Trophoblast cell (in vitro differentiated cells and primary cell): Measurements from ENCODE around the gene MYO7B.

ENCODE experiments used
- DNase-seq, 2 donors: peaks; one replicate each; pipeline ENCODE4 v3.0.0-alpha.2; 2016
- H2AFZ ChIP-seq: 2 replicates; pipeline ENCODE4 v1.6.1; 2013; ENCODE audit warnings: low read length, moderate library complexity, mild to moderate bottlenecking; ENCODE audit not compliant: insufficient read depth, poor library complexity
- H2AK5ac ChIP-seq: 2 replicates; pipeline ENCODE4 v1.6.1; 2013; ENCODE audit warnings: mild to moderate bottlenecking, low read length
- H2BK120ac ChIP-seq: 2 replicates; pipeline ENCODE4 v1.6.1; 2013; ENCODE audit warnings: low read length, mild to moderate bottlenecking, moderate library complexity; ENCODE audit not compliant: insufficient read depth, poor library complexity
- H2BK12ac ChIP-seq: 2 replicates; pipeline ENCODE4 v1.6.1; 2013; ENCODE audit warnings: mild to moderate bottlenecking, low read length, moderate library complexity
- H2BK5ac ChIP-seq: 2 replicates; pipeline ENCODE4 v1.6.1; 2013; ENCODE audit warnings: low read length, low read depth, moderate library complexity, mild to moderate bottlenecking; ENCODE audit not compliant: poor library complexity
- H3K14ac ChIP-seq: 2 replicates; pipeline ENCODE4 v1.6.1; 2013; ENCODE audit warnings: mild to moderate bottlenecking, low read length
- H3K18ac ChIP-seq: 2 replicates; pipeline ENCODE4 v1.6.1; 2013; ENCODE audit warnings: mild to moderate bottlenecking, low read length
- H3K23ac ChIP-seq: 2 replicates; pipeline ENCODE4 v1.6.1; 2013; ENCODE audit warnings: low read length
- H3K27ac ChIP-seq: 2 replicates; pipeline ENCODE4 v1.5.1; 2013; ENCODE audit warnings: low read depth, mild to moderate bottlenecking, inconsistent platforms, low read length, moderate library complexity
- H3K27me3 ChIP-seq: 2 replicates; pipeline ENCODE4 v1.6.1; 2013; ENCODE audit warnings: inconsistent platforms, mild to moderate bottlenecking, low read length, moderate library complexity; ENCODE audit not compliant: insufficient read depth
- H3K36me3 ChIP-seq, 2 experiments: 1 replicate in 1 of 2; 2 replicates in 1 of 2; pipeline ENCODE4 v1.6.1; 2013; ENCODE audit warnings: low read length in 2 of 2, mild to moderate bottlenecking in 2 of 2, moderate library complexity in 1 of 2; ENCODE audit not compliant: insufficient read depth in 2 of 2, control insufficient read depth in 1 of 2
- H3K4ac ChIP-seq: 2 replicates; pipeline ENCODE4 v1.6.1; 2013; ENCODE audit warnings: low read depth, mild to moderate bottlenecking, low read length, moderate library complexity
- H3K4me1 ChIP-seq, 2 experiments: 1 replicate in 1 of 2; 2 replicates in 1 of 2; pipeline ENCODE4 v1.6.1; 2013; ENCODE audit warnings: low read length in 2 of 2, mild to moderate bottlenecking in 2 of 2, moderate library complexity in 1 of 2; ENCODE audit not compliant: insufficient read depth in 2 of 2, control insufficient read depth in 1 of 2
- H3K4me2 ChIP-seq: 2 replicates; pipeline ENCODE4 v1.6.1; 2013; ENCODE audit warnings: inconsistent platforms, mild to moderate bottlenecking, low read length, moderate library complexity
- H3K4me3 ChIP-seq: 2 replicates; pipeline ENCODE4 v1.5.1; 2013; ENCODE audit warnings: mild to moderate bottlenecking, low read depth, low read length, inconsistent platforms
- H3K79me1 ChIP-seq: one replicate; pipeline ENCODE4 v1.6.1; 2013; ENCODE audit warnings: low read length
- H3K79me2 ChIP-seq: 2 replicates; pipeline ENCODE4 v1.6.1; 2013; ENCODE audit warnings: low read length, mild to moderate bottlenecking; ENCODE audit not compliant: control insufficient read depth, insufficient read depth, poor library complexity
- H3K9ac ChIP-seq: 2 replicates; pipeline ENCODE4 v1.6.1; 2013; ENCODE audit warnings: mild to moderate bottlenecking, low read length
- H3K9me3 ChIP-seq: 2 replicates; pipeline ENCODE4 v1.6.1; 2013; ENCODE audit warnings: low read depth, mild to moderate bottlenecking, control low read depth, inconsistent platforms, low read length; ENCODE audit not compliant: insufficient read depth
- H4K12ac ChIP-seq: 2 replicates; pipeline ENCODE4 v1.6.1; 2013; ENCODE audit warnings: low read depth, mild to moderate bottlenecking, low read length, moderate library complexity
- H4K8ac ChIP-seq: 2 replicates; pipeline ENCODE4 v1.6.1; 2013; ENCODE audit warnings: low read depth, mild to moderate bottlenecking, low read length, moderate library complexity
- H4K91ac ChIP-seq: one replicate; pipeline ENCODE4 v1.6.1; 2013; ENCODE audit warnings: low read depth, mild to moderate bottlenecking, low read length, moderate library complexity
- WGBS: extraction: QIAGEN DNeasy Blood & Tissue Kit; methylation state at CpG from one replicate; pipeline ENCODE4 v1.1.7; 2013; ENCODE audit warnings: missing lambda C conversion rate; ENCODE audit not compliant: insufficient read length, insufficient coverage; ENCODE audit errors: extremely low coverage; 5-methylcytosine and 5-hydroxymethylcytosine counted together

Gene MYO7B

DNA sequence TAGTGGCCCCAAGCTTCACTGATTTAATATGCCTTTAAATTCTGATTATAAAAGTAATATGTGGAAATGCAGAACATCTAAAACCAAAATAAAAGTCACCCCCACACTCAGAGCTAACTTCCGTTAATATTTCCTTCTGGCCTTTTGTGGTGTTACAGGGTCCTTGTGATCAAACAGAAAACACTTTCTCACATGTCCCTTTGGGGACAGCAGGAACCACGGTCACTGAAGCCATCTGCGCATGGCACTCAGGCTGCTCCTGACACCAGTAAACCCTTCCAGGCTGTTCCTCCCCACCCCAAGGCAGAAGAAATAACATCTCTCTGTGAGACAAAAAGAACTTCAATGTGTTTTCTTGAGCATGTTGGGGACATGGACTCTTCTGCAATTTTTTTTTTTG lies 85.4 kb downstream of the MYO7B start:
- Histone ChIP-seq H4K8ac (no peak overlapping the region), H3K9me3 (peaks cover 2% of the 10 kb centered on the region), H3K79me2 (no peaks in the 10 kb centered on the region), H2BK5ac (no peak overlapping the region), H2AK5ac (no peak overlapping the region), H3K27ac (no peak overlapping the region), H2BK120ac (no peak overlapping the region), H3K4me1 (peaks cover 0 to 4% of the 10 kb centered on the region in 2 experiments), H3K4me3 (no peak overlapping the region), H3K14ac (no peak overlapping the region), H4K91ac (no peak overlapping the region), H3K27me3 (no peaks in the 10 kb centered on the region), H2AFZ (no peak overlapping the region), H3K4me2 (no peak overlapping the region), H4K12ac (no peak overlapping the region), H3K9ac (no peak overlapping the region), H3K23ac (no peak overlapping the region), H3K36me3 (no peaks in the 10 kb centered on the region), H3K4ac (no peak overlapping the region), H2BK12ac (no peak overlapping the region), H3K79me1 (no peaks in the 10 kb centered on the region), H3K18ac (no peak overlapping the region)
- no peak for DNase-seq
- no CpG with 5 or more reads among the region's 3 CpGs for WGBS

DNA sequence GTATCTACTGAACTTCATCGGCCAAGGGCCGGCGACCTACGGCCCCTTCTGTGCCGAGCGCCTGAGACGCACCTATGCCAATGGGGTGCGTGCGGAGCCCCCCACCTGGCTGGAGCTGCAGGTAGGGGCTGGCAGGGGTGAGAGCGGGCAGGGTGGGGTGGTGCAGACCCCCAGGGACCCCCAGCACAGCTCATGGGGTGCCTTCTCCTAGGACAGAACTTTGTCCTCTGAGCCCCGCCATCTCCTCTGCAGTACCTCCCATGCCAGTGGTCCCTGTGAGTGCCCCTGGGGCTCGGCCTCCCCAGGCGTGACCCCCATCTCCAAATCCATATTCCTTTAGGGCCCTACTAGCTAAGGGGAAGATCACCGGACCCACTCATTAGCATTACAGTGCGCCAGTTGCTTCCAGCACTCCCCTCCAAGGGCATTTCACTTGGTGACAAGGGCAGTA lies 86.5 kb downstream of the MYO7B start:
- no CpG with 5 or more reads among the region's 15 CpGs for WGBS
- DNase-seq: no peak
- Histone ChIP-seq H2AFZ (no peak overlapping the region), H3K18ac (no peak overlapping the region), H3K27ac (no peak overlapping the region), H3K4me3 (no peak overlapping the region), H3K23ac (no peak overlapping the region), H3K9me3 (peaks cover 2% of the 10 kb centered on the region), H3K79me2 (no peaks in the 10 kb centered on the region), H2AK5ac (no peak overlapping the region), H3K4me1 (peaks cover 0 to 4% of the 10 kb centered on the region in 2 experiments), H2BK12ac (no peak overlapping the region), H3K4ac (no peak overlapping the region), H3K36me3 (no peaks in the 10 kb centered on the region), H4K12ac (no peak overlapping the region), H4K91ac (no peak overlapping the region), H3K9ac (no peak overlapping the region), H2BK5ac (no peak overlapping the region), H3K27me3 (no peaks in the 10 kb centered on the region), H3K14ac (no peak overlapping the region), H4K8ac (no peak overlapping the region), H3K4me2 (no peak overlapping the region), H2BK120ac (no peak overlapping the region), H3K79me1 (no peaks in the 10 kb centered on the region)

DNA sequence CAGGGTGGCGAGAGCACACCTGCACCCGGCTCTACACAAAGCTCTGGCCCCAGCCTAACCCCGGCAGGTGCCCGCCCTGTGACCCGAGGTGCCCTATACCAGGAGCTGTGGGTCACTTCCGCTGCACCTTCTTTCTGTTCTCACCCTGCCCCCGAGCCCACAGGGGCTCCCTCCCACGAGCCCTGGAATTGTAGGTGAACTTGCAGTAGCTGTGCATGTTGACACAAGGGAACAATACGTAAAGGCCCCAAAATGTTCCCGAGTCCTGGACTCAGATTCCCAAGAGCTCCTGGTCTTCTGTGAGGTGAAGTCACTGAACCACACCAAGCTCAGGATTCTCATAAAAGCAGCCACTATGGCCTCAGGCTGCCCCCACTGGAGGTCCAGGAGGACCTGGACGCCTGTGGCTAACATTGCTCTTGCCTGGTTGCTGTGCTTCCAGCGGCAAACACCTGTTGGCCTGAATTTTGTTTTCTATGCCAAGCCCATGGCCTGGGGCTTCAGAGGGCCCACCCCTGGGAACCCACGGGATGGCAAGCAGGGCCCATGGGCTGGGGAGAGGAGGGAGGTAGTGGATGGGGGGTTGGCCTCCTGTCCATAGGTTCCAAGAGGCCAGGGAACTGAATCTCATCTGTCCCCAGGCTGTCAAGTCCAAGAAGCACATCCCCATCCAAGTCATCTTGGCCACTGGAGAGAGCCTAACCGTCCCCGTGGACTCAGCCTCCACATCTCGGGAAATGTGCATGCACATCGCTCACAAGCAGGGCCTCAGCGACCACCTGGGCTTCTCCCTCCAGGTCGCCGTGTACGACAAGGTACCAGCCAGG lies 87.3 kb downstream of the MYO7B start:
- no CpG with 5 or more reads among the region's 21 CpGs for WGBS
- no peak overlapping the region for H3K27ac ChIP-seq
- H3K9ac ChIP-seq: no peak overlapping the region
- no peak overlapping the region for H3K23ac ChIP-seq
- no peaks in the 10 kb centered on the region for H3K79me1 ChIP-seq
- no peak overlapping the region for H4K12ac ChIP-seq
- H2BK120ac ChIP-seq: no peak overlapping the region
- H3K14ac ChIP-seq: no peak overlapping the region
- peaks cover 0 to 4% of the 10 kb centered on the region in 2 experiments for H3K4me1 ChIP-seq
- no peaks in the 10 kb centered on the region for H3K79me2 ChIP-seq
- H3K18ac ChIP-seq: no peak overlapping the region
- H3K4me3 ChIP-seq: no peak overlapping the region
- no peak overlapping the region for H2BK5ac ChIP-seq
- H3K9me3 ChIP-seq: peaks cover 3% of the 10 kb centered on the region
- no peak overlapping the region for H4K91ac ChIP-seq
- H4K8ac ChIP-seq: no peak overlapping the region
- H2BK12ac ChIP-seq: no peak overlapping the region
- no peaks in the 10 kb centered on the region for H3K27me3 ChIP-seq
- no peaks in the 10 kb centered on the region for H3K36me3 ChIP-seq
- no peak overlapping the region for H3K4ac ChIP-seq
- DNase-seq: no peak
- H3K4me2 ChIP-seq: no peak overlapping the region
- no peak overlapping the region for H2AK5ac ChIP-seq
- no peak overlapping the region for H2AFZ ChIP-seq

DNA sequence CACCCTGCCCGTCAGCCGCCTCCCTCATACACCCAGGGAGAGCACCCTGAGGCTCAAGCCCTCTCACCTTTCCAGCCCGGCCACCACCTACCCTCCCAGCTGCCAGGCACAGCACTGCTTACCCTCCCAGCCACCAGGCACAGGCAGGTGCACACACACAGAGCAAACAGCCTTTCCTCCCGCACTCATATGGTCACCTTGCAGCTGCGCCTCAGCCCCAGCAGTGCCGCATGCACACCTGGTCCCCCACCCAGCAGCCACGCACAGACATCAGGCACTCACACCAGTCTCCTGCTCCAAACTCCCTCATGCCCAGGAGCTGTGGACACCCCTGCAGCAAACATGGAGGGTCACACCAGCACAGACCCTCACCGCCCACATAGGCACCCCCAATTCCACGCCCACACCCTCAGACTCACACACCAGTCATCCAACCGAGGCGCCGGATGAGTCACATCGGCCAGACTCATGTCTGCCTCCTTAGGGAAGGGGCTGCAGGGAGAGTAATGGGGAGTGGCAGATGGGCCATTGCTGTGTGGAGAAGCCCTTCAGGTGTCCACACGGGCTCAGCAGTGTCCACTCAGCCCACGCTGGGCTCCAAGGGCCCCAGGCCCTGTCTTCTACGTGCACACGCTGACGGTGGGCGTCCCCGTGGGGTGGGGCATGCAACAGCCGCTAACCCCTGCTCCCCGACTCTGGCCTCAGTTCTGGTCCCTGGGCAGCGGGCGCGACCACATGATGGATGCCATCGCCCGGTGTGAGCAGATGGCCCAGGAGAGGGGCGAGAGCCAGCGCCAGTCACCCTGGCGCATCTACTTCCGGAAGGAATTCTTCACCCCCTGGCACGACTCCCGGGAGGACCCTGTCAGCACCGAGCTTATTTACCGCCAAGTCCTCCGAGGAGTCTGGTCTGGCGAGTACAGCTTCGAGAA lies 88.2 kb downstream of the MYO7B start:
- peaks cover 0 to 3% of the 10 kb centered on the region in 2 experiments for H3K4me1 ChIP-seq
- no peak overlapping the region for H4K12ac ChIP-seq
- H3K79me1 ChIP-seq: no peaks in the 10 kb centered on the region
- no peak overlapping the region for H3K23ac ChIP-seq
- no peak overlapping the region for H3K18ac ChIP-seq
- H3K27ac ChIP-seq: no peak overlapping the region
- no peaks in the 10 kb centered on the region for H3K36me3 ChIP-seq
- no peaks in the 10 kb centered on the region for H3K79me2 ChIP-seq
- H2BK120ac ChIP-seq: no peak overlapping the region
- H3K4me2 ChIP-seq: no peak overlapping the region
- H2AK5ac ChIP-seq: no peak overlapping the region
- H3K14ac ChIP-seq: no peak overlapping the region
- no CpG with 5 or more reads among the region's 38 CpGs for WGBS
- H3K4me3 ChIP-seq: no peak overlapping the region
- no peak overlapping the region for H2BK12ac ChIP-seq
- no peak overlapping the region for H4K91ac ChIP-seq
- no peak overlapping the region for H2AFZ ChIP-seq
- no peak overlapping the region for H4K8ac ChIP-seq
- no peak overlapping the region for H3K4ac ChIP-seq
- peaks cover 5% of the 10 kb centered on the region for H3K9me3 ChIP-seq
- DNase-seq: no peak
- no peaks in the 10 kb centered on the region for H3K27me3 ChIP-seq
- H3K9ac ChIP-seq: no peak overlapping the region
- no peak overlapping the region for H2BK5ac ChIP-seq
